ENCODE measurements around the gene TAPT1. TPM values are rescaled to one million over a fixed set of nuclear protein-coding genes. Genes with fewer than 3 reads are reported as not detected.

TAPT1 gene
- total and polyA plus RNA-seq, 7 donors, result 6.0 to 43.8 (median 29.4) TPM

DNA sequence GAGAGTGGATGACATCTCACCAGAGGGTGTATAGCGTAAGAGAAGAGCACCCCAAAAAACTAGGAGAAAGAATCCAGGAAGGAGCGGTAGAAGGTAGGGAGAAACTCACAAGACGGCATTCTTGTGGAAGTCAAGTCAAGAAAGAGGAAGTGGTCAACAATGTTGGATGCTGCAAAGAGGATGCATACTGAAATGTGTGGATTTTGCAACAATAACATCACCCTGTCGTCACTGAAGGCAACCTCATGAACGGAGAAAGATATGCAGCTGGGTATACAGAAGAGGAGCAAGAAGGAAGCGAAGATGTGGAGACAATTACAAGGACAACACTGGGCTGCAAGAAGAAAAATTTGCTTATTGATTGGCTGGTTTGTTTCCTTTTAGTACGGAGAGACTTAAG is 11.4 kb upstream of the TAPT1 start:
- Histone ChIP-seq H3K9me3 (no peaks in the 10 kb centered on the region), H3K4me3 (no peak overlapping the region), H3K27me3 (no peaks in the 10 kb centered on the region), H3K36me3 (no peaks in the 10 kb centered on the region), H3K4me1 (peaks cover 0 to 5% (median 0%) of the 10 kb centered on the region in 4 donors), H3K27ac (no peak overlapping the region)
- no peak for DNase-seq
- WGBS, 2 donors, result 82 to 91% methylated on average over 7 of the region's 7 CpGs
- intact Hi-C loops (cut with DNase I), result no loop called here
- TF ChIP-seq EP300 (IDR thresholded peaks at IDR 0.05), result no peak
- no peak for TF ChIP-seq POLR2AphosphoS5 (IDR thresholded peaks at IDR 0.05)
- no peak for TF ChIP-seq POLR2A (IDR thresholded peaks at IDR 0.05)
- TF ChIP-seq, protein P1, sequence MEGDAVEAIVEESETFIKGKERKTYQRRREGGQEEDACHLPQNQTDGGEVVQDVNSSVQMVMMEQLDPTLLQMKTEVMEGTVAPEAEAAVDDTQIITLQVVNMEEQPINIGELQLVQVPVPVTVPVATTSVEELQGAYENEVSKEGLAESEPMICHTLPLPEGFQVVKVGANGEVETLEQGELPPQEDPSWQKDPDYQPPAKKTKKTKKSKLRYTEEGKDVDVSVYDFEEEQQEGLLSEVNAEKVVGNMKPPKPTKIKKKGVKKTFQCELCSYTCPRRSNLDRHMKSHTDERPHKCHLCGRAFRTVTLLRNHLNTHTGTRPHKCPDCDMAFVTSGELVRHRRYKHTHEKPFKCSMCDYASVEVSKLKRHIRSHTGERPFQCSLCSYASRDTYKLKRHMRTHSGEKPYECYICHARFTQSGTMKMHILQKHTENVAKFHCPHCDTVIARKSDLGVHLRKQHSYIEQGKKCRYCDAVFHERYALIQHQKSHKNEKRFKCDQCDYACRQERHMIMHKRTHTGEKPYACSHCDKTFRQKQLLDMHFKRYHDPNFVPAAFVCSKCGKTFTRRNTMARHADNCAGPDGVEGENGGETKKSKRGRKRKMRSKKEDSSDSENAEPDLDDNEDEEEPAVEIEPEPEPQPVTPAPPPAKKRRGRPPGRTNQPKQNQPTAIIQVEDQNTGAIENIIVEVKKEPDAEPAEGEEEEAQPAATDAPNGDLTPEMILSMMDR (IDR thresholded peaks at IDR 0.05), result no peak

DNA sequence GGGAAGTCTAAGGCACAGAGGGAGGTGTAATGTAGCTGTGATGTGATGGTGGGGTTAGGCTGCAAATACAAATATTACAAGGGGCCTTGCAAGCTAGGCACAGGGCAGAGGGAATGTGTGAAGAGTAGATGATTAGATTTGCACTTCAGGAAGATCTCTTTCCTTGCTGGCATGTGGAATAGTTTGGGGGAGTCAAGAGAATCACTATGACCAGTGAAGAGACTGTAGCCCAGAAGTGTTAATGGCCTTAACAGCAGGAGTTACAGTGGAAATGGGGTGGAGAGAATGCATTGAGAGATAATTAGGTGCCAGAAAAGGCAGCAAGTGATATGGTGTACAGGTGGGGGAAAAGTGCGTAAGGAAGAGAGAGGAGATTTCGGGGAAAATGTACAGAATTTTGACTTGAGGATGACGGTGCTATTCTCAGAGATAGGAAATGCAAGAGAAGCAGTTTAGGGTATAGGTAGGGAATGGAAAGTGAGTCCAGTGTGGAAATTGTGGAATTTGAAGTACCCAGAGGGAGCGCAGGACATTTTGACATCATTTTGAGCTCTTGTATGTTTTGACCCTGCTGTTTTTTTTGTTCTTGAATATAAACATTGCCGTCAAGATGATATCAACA is 10.2 kb upstream of the TAPT1 start:
- H3K4me1 ChIP-seq, result peaks cover 0 to 8% (median 0%) of the 10 kb centered on the region in 4 donors
- intact Hi-C loops (cut with DNase I), result no loop called here

DNA sequence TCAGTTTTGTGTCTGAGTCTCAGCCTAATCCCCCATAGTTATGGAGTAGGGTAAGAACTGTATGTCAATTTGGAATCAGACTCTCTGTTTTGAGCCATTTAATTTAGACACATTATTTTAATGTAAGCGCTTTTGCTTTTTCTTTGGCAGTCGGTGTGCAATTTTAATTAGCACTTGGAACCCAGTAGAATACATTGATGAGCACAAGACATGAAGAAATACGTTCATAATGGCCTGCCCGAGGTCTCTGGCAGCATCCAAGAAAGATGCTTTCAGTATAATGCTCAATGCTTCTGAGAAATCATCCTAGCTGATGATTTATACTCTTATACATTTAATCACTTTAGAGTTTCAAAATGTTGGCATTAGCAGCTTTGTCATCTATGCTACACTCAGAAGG is 8.9 kb upstream of the TAPT1 start:
- intact Hi-C loops (cut with DNase I), result no loop called here
- no peak for DNase-seq
- WGBS, 2 donors, result 90% methylated on average over 4 of the region's 4 CpGs
- H3K4me1 ChIP-seq, result peaks cover 0 to 14% (median 0%) of the 10 kb centered on the region in 4 donors
- no peak overlapping the region for H3K4me3 ChIP-seq
- no peak for TF ChIP-seq POLR2A (IDR thresholded peaks at IDR 0.05)
- TF ChIP-seq, protein P1 (IDR thresholded peaks at IDR 0.05), result no peak
- no peak for TF ChIP-seq POLR2AphosphoS5 (IDR thresholded peaks at IDR 0.05)
- no peak for TF ChIP-seq EP300 (IDR thresholded peaks at IDR 0.05)
- no peak overlapping the region for H3K27ac ChIP-seq
- no peaks in the 10 kb centered on the region for H3K36me3 ChIP-seq
- no peaks in the 10 kb centered on the region for H3K9me3 ChIP-seq
- H3K27me3 ChIP-seq, result no peaks in the 10 kb centered on the region

More for the DNA sequence above, 10.2 kb upstream of the TAPT1 start:
- DNase-seq, result no peak
- 91 to 95% methylated on average over 5 of the region's 5 CpGs for WGBS, 2 donors
- Histone ChIP-seq H3K36me3 (no peaks in the 10 kb centered on the region), H3K9me3 (no peaks in the 10 kb centered on the region), H3K4me3 (no peak overlapping the region), H3K27me3 (no peaks in the 10 kb centered on the region), H3K27ac (no peak overlapping the region)
- TF ChIP-seq EP300 (IDR thresholded peaks at IDR 0.05) (no peak), POLR2A (IDR thresholded peaks at IDR 0.05) (no peak), POLR2AphosphoS5 (IDR thresholded peaks at IDR 0.05) (no peak)
- TF ChIP-seq, protein P1 (IDR thresholded peaks at IDR 0.05), result no peak

DNA sequence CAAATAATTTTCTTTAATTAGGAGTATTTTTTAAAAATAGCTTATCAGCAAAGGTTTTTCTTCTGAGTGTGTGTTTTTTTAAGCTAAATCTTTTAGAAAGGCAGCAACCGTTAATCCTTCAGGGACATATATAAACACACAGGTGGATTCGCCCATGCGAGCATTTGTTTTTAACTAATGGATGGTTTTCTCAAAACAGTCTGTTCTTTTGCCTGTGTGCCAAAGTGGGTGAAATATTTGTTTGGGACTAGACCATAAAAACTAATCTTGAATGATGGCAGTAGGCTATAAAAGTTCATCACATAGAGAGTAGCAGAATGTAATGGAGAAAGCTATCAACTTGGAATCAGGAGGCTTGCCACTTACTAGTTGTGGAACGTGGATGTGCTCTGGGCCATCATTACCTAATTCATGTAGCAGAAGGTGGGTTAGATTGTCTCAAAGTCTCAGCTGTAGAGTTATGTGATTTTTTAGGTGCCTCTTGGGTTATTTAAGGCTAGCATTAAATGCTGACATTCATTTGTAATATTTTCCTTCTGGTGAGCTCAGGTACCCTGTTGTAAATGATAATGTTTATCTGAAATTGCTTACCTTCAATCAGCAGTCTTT is 7.4 kb upstream of the TAPT1 start:
- Histone ChIP-seq H3K27me3 (no peaks in the 10 kb centered on the region), H3K4me3 (no peak overlapping the region), H3K4me1 (peaks cover 0 to 14% (median 0%) of the 10 kb centered on the region in 4 donors), H3K9me3 (no peaks in the 10 kb centered on the region), H3K36me3 (no peaks in the 10 kb centered on the region), H3K27ac (no peak overlapping the region)
- no peak for TF ChIP-seq POLR2A (IDR thresholded peaks at IDR 0.05)
- TF ChIP-seq POLR2AphosphoS5 (IDR thresholded peaks at IDR 0.05), result no peak
- TF ChIP-seq, protein P1 (IDR thresholded peaks at IDR 0.05), result no peak
- no peak for TF ChIP-seq EP300 (IDR thresholded peaks at IDR 0.05)
- 59 to 62% methylated on average over 4 of the region's 4 CpGs for WGBS, 2 donors
- intact Hi-C loops (cut with DNase I), result no loop called here
- no peak for DNase-seq

All from sigmoid colon (tissue), 7 donors.